HG03196 (cell line): Measurements from ENCODE around the gene SMU1.
"Not testable (repeated sequence)": the region's sequence is repeated elsewhere in the genome, so short reads cannot be mapped to it uniquely, and the experiment has no call there.

Experiments
- ATAC-seq: cut with Tn5 transposase; IDR thresholded peaks from one replicate; pipeline ENCODE4 v1.9.1; 2021; ENCODE audit not compliant: unreplicated experiment

SMU1 gene

GRCh38 chr9:33014665-33015014 lies 61.8 kb downstream of the SMU1 start:
- no peak for ATAC-seq

GRCh38 chr9:33013962-33014664 lies 62.4 kb downstream of the SMU1 start:
- ATAC-seq = no peak

GRCh38 chr9:33012328-33013069 lies 64.0 kb downstream of the SMU1 start:
- no peak for ATAC-seq

GRCh38 chr9:33011831-33012230 lies 64.6 kb downstream of the SMU1 start:
- no peak for ATAC-seq

GRCh38 chr9:33007755-33008154 lies 68.7 kb downstream of the SMU1 start:
- ATAC-seq = no peak

GRCh38 chr9:33005335-33005734 lies 71.1 kb downstream of the SMU1 start:
- not testable (repeated sequence) for ATAC-seq

GRCh38 chr9:33000682-33001055 lies 75.8 kb downstream of the SMU1 start:
- ATAC-seq = not testable (repeated sequence)

GRCh38 chr9:32992595-32993238 lies 83.8 kb downstream of the SMU1 start:
- ATAC-seq = no peak

GRCh38 chr9:32991897-32992594 lies 84.4 kb downstream of the SMU1 start:
- no peak for ATAC-seq
